Femur (tissue), 1 donor: ENCODE data around the gene OR2T27.
"Not testable (repeated sequence)": the region's sequence is repeated elsewhere in the genome, so short reads cannot be mapped to it uniquely, and the experiment has no call there.

Experiments used
- DNase-seq: peaks from one replicate; pipeline ENCODE4 v3.0.0-alpha.2; 2017

The OR2T27 gene

GRCh38 chr1:248655354-248655753 lies at the start of gene OR2T27:
TSS of gene OR2T27 (minus strand) at chr1:248655528. CDS start at chr1:248650884, 4,644 bp downstream.
- not testable (repeated sequence) for DNase-seq

DNA sequence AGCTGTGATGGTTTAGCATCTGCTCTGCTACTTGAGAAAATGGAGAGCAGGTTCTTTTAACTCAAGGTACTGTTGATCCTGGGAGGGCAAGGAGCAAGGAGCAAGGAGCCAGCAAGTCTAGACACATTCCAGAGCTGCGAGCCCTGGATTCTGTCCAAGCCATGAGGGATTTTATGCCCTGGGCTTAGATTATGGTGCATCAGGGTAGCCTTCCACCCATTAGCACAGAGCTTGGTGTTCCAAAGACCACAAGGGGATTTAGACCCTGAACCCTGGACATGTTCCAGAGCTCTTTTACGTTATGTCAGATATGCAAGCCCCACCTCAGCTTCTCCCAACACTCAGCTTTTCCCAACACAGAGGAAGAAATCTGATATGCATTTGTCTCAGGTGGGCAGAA lies 49.3 kb upstream of the OR2T27 start:
- DNase-seq, result no peak

DNA sequence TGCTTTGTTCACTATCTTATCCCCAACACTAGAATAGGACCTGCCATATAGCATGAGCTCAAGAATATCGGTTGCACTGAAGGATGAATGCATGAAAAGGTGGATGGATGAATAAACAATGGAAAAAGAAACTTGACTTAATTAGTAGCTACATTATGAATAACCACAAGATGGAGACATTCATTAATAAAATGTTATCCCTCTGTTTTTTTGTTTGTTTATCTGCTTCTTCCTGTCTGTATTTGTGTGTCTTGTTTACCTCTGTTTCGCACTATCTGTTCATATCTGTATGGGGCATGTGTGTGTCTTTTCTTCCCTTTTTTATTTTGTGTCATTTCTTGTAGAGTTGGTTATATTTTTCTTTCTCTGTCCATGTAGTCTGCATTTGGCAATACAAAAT lies 48.3 kb upstream of the OR2T27 start:
- no peak for DNase-seq

- DNase-seq, result no peak
These were observed 47.4 kb upstream of the OR2T27 start, which contains the start of gene OR14I1 for GRCh38 chr1:248702714-248703113. TSS of gene OR14I1 (minus strand) at chr1:248702766.

DNA sequence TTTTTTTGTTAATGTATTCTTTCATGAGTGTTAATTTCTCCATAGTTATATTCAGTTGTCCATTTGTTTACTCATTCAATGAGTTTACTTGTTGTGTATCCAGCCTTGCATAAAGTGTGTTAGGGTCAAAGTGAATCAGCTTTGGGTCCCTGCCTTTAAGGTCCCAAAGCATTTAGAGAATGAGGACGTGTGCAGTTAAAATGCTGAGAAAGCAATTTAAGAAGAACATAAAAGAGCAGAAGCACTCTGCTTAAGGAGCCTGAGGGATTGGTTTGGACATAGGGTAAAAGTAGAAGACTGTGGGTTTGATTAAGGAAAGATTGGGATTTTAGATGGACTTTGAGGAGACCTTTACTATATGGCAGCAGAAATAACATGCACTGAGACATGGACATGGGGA lies 43.8 kb upstream of the OR2T27 start:
- DNase-seq, result no peak

GRCh38 chr1:248697907-248698306 lies 42.6 kb upstream of the OR2T27 start:
- no peak for DNase-seq

- DNase-seq, result no peak
These were observed 41.4 kb upstream of the OR2T27 start for GRCh38 chr1:248696774-248697173.

GRCh38 chr1:248696261-248696660 lies 40.9 kb upstream of the OR2T27 start:
- DNase-seq, result no peak

- DNase-seq, result no peak
These were observed 40.3 kb upstream of the OR2T27 start for GRCh38 chr1:248695451-248696132.

DNA sequence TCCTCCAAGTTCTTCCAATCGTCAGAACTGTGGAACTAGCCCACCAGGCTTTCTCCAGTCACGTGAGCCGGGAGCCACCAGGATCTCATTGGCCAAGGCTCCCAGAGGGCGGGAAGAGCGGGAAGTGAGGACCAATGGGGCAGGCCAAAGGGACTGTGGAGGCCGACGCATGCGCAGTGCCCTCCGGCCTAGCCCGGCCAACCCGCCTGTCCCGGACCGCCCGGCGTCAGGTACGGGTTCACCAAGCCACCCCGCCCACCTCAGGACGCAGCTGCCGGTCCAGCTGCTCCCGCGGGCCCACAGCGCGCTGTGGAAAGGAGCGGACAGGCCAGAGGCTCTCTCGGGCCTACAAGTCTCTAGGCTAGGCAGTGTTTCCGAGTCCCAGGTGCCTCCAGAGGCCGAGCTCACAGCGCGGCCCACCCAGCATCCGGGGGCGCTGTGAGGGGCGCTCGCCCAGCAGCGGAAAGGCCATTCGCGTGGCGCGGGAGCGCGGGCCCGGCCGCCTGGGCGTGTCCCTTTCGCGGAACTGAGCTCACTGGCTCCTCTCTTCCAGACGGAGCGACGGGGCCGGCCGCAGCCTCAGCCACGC lies 36.3 kb upstream of the OR2T27 start:
- no peak for DNase-seq

- DNase-seq, result no peak
These were observed 33.4 kb upstream of the OR2T27 start for GRCh38 chr1:248688527-248689298.

DNA sequence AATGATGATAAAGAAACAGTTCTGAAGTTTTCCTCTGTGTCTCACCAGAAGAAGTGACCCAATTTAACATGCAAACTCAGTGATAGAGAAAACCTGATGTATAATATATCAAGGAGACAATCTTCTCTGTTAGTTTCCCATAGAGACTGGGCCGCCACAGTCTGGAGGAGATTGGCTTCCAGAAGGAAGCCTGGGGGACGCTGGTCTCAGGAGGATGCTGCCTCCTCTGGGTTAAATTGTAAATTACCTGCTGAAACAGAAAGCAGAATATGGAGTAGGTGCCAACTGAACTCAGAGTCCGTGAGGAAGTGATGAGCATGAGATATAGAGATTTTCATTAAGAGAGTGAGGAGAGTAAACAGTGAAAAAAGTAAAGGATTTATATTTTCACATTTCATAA lies 31.5 kb upstream of the OR2T27 start:
- DNase-seq, result no peak

- DNase-seq, result no peak
These were observed 26.3 kb upstream of the OR2T27 start for GRCh38 chr1:248681651-248682050.

- no peak for DNase-seq
These were observed 14.7 kb upstream of the OR2T27 start for GRCh38 chr1:248670003-248670402.

DNA sequence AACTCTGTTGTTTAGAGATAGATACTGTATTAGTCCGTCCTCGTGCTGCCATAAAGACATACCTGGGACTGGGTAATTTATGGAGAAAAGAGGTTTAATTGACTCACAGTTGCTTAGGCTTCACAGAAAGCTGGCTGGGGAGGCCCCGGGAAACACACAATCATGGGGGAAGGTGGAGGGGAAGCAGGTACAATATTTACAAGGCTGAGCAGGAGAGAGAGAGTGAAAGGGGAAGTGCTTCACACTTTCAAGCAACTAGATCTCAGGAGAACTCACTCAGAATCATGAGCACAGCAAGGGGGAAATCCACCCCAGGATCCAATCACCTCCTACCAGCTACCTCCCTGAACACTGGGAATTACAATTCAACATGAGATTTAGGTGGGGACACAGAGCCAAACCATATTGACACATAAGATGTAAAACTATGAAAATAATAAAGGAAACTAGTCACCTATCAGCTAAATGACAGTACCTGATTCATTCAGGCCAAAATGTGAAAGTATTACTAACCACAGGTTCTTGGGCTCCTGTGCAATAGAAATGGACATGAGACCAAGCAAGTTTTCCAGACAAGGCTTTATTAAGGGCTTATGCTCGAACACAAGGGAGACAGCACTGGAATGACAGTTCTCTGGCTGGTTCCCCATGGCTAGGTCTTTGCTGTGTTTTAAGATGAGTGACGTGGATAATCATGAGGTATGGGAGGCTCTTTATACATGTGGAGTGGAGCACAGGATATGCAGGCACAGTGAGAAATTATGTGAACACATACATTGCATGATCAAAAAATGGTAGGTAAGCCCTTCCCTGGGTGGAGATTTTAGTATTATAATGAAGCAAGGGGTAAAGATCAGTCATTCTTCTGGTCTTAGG lies 8.4 kb upstream of the OR2T27 start:
- not testable (repeated sequence) for DNase-seq

GRCh38 chr1:248656797-248657196 lies 1.5 kb upstream of the OR2T27 start:
- DNase-seq, result not testable (repeated sequence)

DNA sequence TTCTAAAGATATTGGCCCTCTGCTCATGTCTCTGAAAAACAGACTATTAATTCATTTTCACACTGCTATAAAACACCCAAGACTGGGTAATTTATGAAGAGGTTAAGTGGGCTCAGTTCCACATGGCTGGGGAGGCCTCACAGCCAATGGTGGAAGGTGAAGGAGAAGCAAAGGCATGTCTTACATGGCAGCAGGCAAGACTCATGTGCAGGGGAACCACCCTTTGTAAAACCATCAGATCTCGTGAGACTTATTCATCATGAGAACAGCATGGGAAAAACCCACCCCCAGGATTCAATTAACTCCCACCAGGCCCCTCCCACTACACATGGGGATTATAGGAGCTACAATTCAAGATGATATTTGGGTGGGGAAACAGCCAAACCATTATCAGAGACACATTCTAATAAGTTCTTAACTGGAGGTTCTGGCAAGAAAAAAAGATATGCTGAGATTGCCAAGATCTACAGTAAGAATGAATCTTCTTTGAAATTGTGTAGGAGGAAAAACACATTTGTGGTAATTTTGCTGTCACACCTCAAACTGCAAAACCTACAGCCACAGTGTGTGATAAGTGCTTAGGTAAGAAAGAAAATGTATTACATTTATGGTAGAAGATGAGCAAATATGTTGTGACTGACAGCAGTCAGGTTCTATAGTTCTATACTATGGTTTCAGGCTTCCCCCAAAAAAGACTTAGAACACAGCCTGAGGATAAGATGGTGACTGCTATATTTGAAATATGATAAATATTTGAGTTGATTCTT lies 6.4 kb downstream of the OR2T27 start:
- not testable (repeated sequence) for DNase-seq

GRCh38 chr1:248645178-248645577 lies 10.2 kb downstream of the OR2T27 start, which contains the start of gene OR2T35:
TSS of gene OR2T35 (minus strand) at chr1:248645278. CDS start at chr1:248639258, 6,020 bp downstream.
- not testable (repeated sequence) for DNase-seq

GRCh38 chr1:248642971-248643651 lies 12.2 kb downstream of the OR2T27 start:
- DNase-seq, result not testable (repeated sequence)

DNA sequence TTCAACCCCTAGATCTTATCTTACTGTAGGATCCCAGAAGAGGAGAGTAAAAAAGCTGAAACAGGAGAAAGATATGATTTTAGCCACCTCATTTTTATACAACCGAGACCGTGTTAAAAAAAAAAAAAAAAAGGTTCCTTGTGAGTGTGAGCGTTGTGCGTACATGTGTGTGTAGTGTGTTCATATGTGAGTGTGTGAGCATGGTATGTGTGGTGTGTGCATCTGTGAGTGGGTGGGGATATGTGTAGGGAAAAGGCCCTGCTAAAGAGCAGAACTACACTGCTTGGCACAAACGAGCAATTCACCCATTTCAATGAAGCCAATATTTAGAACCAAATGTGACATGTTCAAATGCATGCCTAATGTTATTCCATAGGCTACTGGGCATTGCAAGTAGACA lies 13.7 kb downstream of the OR2T27 start:
- not testable (repeated sequence) for DNase-seq

GRCh38 chr1:248640906-248641305 lies 14.4 kb downstream of the OR2T27 start:
- DNase-seq, result not testable (repeated sequence)
